Heart right ventricle (tissue), 16 donors: ENCODE measurements around the gene KMT2B. TPM values are rescaled to one million over a fixed set of nuclear protein-coding genes. Genes with fewer than 3 reads are reported as not detected.
"Not testable (repeated sequence)": the region's sequence is repeated elsewhere in the genome, so short reads cannot be mapped to it uniquely, and the experiment has no call there.

ENCODE experiments used
- ATAC-seq, 8 donors: fragments of 200-7000 bp; cut with Tn5 transposase; one replicate each; pipeline ENCODE4 v1.9.1; 2020; ENCODE audit warnings: mild to moderate bottlenecking in 8 of 8, moderate library complexity in 8 of 8, moderate number of reproducible peaks in 1 of 8
- DNase-seq, 2 donors: peaks; one replicate each; pipeline ENCODE4 v3.0.0-alpha.2; 2020
- H3K27ac ChIP-seq, 10 donors: fragments of 200-600 bp; sonication (generic) in 2 of 10; one replicate each; pipeline versions ENCODE4 v1.5.0 to v1.8.0; 2020 to 2022; ENCODE audit warnings: mild to moderate bottlenecking in 3 of 10
- H3K27me3 ChIP-seq, 7 donors: fragments of 200-600 bp; one replicate each; pipeline ENCODE4 v1.8.0; 2021 to 2022; ENCODE audit warnings: mild to moderate bottlenecking in 2 of 7
- H3K36me3 ChIP-seq, 9 donors: fragments of 200-600 bp; sonication (generic) in 1 of 9; one replicate each; pipeline versions ENCODE4 v1.5.0 to v1.8.0; 2020 to 2022; ENCODE audit warnings: mild to moderate bottlenecking in 2 of 9
- H3K4me1 ChIP-seq, 9 donors: fragments of 200-600 bp; sonication (generic) in 1 of 9; one replicate each; pipeline versions ENCODE4 v1.5.0 to v1.8.0; 2020 to 2022; ENCODE audit warnings: mild to moderate bottlenecking in 4 of 9
- H3K4me3 ChIP-seq, 10 donors: fragments of 200-600 bp; sonication (generic) in 2 of 10; one replicate each; pipeline versions ENCODE4 v1.5.0 to v1.8.0; 2020 to 2022; ENCODE audit warnings: mild to moderate bottlenecking in 7 of 10, moderate library complexity in 2 of 10
- H3K9me3 ChIP-seq, 11 donors: fragments of 200-600 bp in 10 of 11; sonication (generic) in 2 of 11; one replicate each; pipeline versions ENCODE4 v1.5.0 to v1.8.0; 2013 to 2022; ENCODE audit warnings: mild to moderate bottlenecking in 2 of 11, control low read depth in 1 of 11, moderate library complexity in 1 of 11
- WGBS, 2 donors: extraction: QIAGEN DNeasy Blood & Tissue Kit; methylation state at CpG; one replicate each; pipeline ENCODE4 v1.1.7; 2013; ENCODE audit warnings: inconsistent platforms in 1 of 2; 5-methylcytosine and 5-hydroxymethylcytosine counted together
- intact Hi-C, 10 donors: fragments of 100-400 bp; cut with DNase I; formaldehyde crosslinking; loops; one replicate each; pipeline versions ENCODE4 v1.11.1 to v1.14.2; 2022
- polyA plus RNA-seq, 2 donors: library from polyadenylated mRNA; stranded (reverse); fragments of 200-250 nt; gene quantifications; one replicate each; pipeline ENCODE4 v1.2.3, GENCODE V29; 2013
- total RNA-seq, 10 donors: library from RNA; stranded (reverse); fragmentation: NEBNext Ultra II Directional in 3 of 10; extraction: Animal tissue kit (Norgen Biotek cat#: 25700) in 3 of 10; gene quantifications; one replicate each; pipeline versions ENCODE4 v1.2.1 to v1.2.4, GENCODE V29; 2021 to 2023
- TF ChIP-seq, protein P1 (sequence below), 9 donors: fragments of 200-600 bp; sonication (generic) in 2 of 9; IDR thresholded peaks; one replicate each; pipeline versions ENCODE4 v1.5.0 to v1.8.0; 2021 to 2022; ENCODE audit warnings: antibody characterized with exemption in 9 of 9, mild to moderate bottlenecking in 5 of 9, moderate library complexity in 1 of 9
- donor health status: Arrhythmogenic right ventricular cardiomyopathy.
- donor health status: ischemic (EF 13 %, LVEDD 7.1; RV severe dilation, severe dysfunction).
- donor health status: healthy with polysubstance abuse.
- donor health status: DM: no; HTN: yes; CAD: no.
- donor health status: DM: no; HTN: no; CAD: no.
- donor health status: ischemic (EF 25% LVEDD 6.9; RV normal size, moderate dysfunction).
- donor health status: ischemic (EF 25% LVEDD 5.7; RV mildly dilated, moderate dysfunction).
- donor health status: healthy.
- donor health status: DM: yes; HTN: yes; CAD: no.
- donor health status: Ischemic cardiomyopathy.
- donor health status: ischemic (EF 35%, LVEDD 5.7; RV mildly dilated, moderate dysfunction).
- donor health status: nonischemic (EF 11% LVEDD 7.7; RV severe dilation, severe dysfunction).
- donor health status: DM: yes; HTN: yes; CAD: no.
- donor health status: PGD.
- donor health status: ischemic (EF 29% LVEDD 5.4; RV normal size, mild dysfunction).
- donor health status: nonischemic (EF 23%, LVEDD 6.1; RV moderate dilation, normal function).

Gene KMT2B
- total and polyA plus RNA-seq, 12 donors, result 10.8 to 28.7 (median 14.8) TPM

DNA sequence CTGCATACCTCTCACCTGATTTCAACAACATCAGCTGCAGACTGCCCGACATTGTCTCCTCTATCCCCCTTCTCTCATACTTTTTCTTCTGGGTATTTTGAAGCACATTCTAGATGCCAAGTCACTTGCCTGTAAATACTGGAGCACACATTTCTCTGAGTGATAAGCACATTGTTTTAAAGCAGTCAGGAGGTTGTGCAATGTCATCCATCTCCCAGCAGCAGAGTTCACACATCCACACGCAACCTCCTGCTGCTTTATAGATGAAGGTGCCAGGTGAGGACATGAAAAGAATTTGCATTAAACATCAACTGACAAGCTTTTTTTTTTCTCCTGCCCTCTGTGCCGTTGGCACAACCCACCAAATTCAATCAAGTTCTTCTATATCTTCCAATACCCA, 46.0 kb upstream of the KMT2B start:
- Histone ChIP-seq H3K9me3 (no peaks in the 10 kb centered on the region), H3K27ac (no peak overlapping the region), H3K4me3 (no peak overlapping the region), H3K4me1 (peaks cover 0 to 9% (median 0%) of the 10 kb centered on the region in 9 donors), H3K36me3 (no peaks in the 10 kb centered on the region), H3K27me3 (peaks cover 0 to 57% (median 45%) of the 10 kb centered on the region in 7 donors)
- intact Hi-C loops, result no loop called here
- DNase-seq (no peak), ATAC-seq (no peak)
- WGBS, 2 donors, result 43 to 46% methylated on average over 3 of the region's 3 CpGs
- TF ChIP-seq, protein P1, sequence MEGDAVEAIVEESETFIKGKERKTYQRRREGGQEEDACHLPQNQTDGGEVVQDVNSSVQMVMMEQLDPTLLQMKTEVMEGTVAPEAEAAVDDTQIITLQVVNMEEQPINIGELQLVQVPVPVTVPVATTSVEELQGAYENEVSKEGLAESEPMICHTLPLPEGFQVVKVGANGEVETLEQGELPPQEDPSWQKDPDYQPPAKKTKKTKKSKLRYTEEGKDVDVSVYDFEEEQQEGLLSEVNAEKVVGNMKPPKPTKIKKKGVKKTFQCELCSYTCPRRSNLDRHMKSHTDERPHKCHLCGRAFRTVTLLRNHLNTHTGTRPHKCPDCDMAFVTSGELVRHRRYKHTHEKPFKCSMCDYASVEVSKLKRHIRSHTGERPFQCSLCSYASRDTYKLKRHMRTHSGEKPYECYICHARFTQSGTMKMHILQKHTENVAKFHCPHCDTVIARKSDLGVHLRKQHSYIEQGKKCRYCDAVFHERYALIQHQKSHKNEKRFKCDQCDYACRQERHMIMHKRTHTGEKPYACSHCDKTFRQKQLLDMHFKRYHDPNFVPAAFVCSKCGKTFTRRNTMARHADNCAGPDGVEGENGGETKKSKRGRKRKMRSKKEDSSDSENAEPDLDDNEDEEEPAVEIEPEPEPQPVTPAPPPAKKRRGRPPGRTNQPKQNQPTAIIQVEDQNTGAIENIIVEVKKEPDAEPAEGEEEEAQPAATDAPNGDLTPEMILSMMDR (IDR thresholded peaks at IDR 0.05), result no peak

DNA sequence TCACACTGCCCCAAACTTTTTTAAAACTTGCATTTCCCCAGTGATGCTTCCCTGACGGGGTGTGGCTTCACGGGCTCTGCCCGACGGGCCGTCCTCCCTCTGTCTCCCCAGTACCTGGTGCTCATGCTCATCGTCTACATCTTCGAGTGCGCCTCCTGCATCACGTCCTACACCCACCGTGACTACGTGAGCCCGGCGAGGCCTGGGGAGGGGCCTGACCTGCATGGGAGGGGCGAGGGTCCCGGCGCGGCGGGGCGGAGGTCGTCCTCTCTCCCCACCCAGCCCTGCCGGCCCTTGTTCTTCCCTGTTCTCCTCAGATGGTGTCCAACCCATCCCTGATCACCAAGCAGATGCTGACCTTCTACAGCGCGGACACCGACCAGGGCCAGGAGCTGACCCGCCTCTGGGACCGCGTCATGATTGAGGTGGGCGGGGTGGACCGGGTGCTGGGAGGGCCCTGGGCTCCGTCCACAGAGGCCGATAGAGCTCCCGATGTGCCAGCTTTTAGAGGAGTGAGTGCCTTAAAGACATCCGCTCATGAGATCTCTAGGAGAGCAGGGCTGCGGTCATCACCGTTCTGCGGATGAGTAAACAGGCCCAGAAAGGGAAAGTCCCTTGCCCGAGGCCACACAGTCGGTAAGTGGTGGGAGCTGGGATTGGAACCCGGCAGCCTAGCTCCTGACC, 44.5 kb upstream of the KMT2B start:
- TF ChIP-seq, protein P1 (IDR thresholded peaks at IDR 0.05), result no peak
- ATAC-seq, result peak in 4 of 8 donors; percentile 38 to 76 (median 64)
- no peak overlapping the region for H3K27ac ChIP-seq
- DNase-seq, result peak in 1 of 2 donors; percentile 20
- H3K4me1 ChIP-seq, result peaks cover 0 to 9% (median 0%) of the 10 kb centered on the region in 9 donors
- no peaks in the 10 kb centered on the region for H3K9me3 ChIP-seq
- intact Hi-C loops, result no loop called here
- H3K4me3 ChIP-seq, result peak overlapping the region in 8 of 10 donors; percentile 18 to 46 (median 34)
- 7 to 10% methylated on average over 39 of the region's 39 CpGs for WGBS, 2 donors
- H3K27me3 ChIP-seq, result peaks cover 0 to 62% (median 55%) of the 10 kb centered on the region in 7 donors
- no peaks in the 10 kb centered on the region for H3K36me3 ChIP-seq

DNA sequence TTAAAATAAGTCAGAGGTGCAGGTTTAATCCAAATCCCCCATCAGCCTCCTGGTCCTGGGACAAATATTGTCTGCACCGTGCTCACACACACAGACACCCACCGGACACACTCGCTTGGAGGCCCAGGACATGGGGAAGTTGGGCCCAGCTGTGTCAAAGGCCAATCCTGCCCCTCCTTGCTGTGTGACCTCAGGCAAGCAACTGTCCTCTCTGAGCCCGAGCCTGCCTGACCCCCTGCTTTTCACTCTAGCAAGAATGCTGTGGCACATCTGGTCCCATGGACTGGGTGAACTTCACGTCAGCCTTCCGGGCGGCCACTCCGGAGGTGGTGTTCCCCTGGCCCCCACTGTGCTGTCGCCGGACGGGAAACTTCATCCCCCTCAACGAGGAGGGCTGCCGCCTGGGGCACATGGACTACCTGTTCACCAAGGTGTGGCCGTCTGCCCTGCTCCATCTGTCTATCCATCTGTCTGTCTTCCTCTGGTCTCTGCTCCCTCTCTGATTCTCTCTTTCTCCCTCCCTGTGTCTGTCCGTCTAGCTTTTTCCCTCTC, 42.1 kb upstream of the KMT2B start:
- intact Hi-C loops, result no loop called here
- H3K27me3 ChIP-seq, result peaks cover 0 to 62% (median 55%) of the 10 kb centered on the region in 7 donors

DNA sequence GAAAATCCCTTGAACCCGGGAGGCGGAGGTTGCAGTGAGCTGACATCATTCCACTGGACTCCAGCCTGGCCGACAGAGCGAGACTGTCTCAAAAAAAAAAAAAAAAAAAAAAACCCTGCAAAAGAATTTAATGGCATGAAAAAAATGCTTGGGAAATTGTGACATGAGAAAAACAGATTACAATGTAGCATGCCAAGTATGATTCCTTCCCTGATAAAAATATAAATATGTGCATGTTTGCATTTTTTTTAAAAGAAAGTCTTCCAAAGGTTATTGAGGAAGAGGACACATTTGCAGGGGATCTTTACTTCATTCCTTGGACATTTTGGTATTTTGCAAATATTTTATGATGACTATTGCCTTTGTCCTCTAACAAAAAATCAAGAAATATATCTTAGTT, 28.0 kb upstream of the KMT2B start:
- 40 to 59% methylated on average over 4 of the region's 4 CpGs for WGBS, 2 donors
- Histone ChIP-seq H3K9me3 (no peaks in the 10 kb centered on the region), H3K36me3 (no peaks in the 10 kb centered on the region), H3K27ac (no peak overlapping the region), H3K27me3 (peaks cover 0 to 12% (median 0%) of the 10 kb centered on the region in 7 donors), H3K4me3 (no peak overlapping the region), H3K4me1 (peaks cover 0 to 4% (median 0%) of the 10 kb centered on the region in 9 donors)
- intact Hi-C loops, result loop anchor here in 4 of 10 donors (5.0 to 10.0 kb wide), 3 partner anchors 125 to 242 kb away; partner anchors contain the start of gene PRODH2 (in 2 of the 4)
- ATAC-seq, result no peak
- no peak for DNase-seq
- TF ChIP-seq, protein P1 (IDR thresholded peaks at IDR 0.05), result no peak

More for the DNA sequence above, 42.1 kb upstream of the KMT2B start:
- no peak for ATAC-seq
- TF ChIP-seq, protein P1 (IDR thresholded peaks at IDR 0.05), result no peak
- no peak for DNase-seq
- Histone ChIP-seq H3K9me3 (no peaks in the 10 kb centered on the region), H3K4me1 (peaks cover 0 to 9% (median 0%) of the 10 kb centered on the region in 9 donors), H3K36me3 (no peaks in the 10 kb centered on the region), H3K27ac (no peak overlapping the region), H3K4me3 (no peak overlapping the region)
- 73 to 78% methylated on average over 15 of the region's 15 CpGs for WGBS, 2 donors

DNA sequence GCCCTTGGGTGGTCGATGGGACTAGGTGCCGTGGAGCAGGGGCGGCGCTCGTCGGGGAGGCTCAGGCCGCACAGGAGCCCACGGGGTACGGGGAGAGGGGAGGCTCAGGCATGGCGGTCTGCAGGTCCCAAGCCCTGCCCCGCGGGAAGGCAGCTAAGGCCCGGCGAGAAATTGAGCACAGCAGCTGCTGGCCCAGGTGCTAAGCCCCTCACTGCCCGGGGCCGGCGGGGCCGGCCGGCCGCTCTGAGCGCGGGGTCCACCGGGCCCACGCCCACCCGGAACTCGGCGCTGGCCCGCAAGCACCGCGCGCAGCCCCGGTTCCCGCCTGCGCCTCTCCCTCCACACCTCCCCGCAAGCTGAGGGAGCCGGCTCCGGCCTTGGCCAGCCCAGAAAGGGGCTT, 26.7 kb upstream of the KMT2B start:
- not testable (repeated sequence) for H3K9me3 ChIP-seq, H3K27ac ChIP-seq, DNase-seq, ATAC-seq, H3K36me3 ChIP-seq, H3K4me1 ChIP-seq, H3K4me3 ChIP-seq
- 93 to 94% methylated on average over 30 to 37 of the region's 37 CpGs for WGBS, 2 donors
- peaks cover 0 to 12% (median 0%) of the 10 kb centered on the region in 7 donors for H3K27me3 ChIP-seq
- intact Hi-C loops, result loop anchor here in 4 of 10 donors (5.0 to 10.0 kb wide), 3 partner anchors 124 to 241 kb away; partner anchors contain the start of gene PRODH2 (in 2 of the 4)
